Transverse colon (tissue), 4 donors: ENCODE data around the gene PTPRQ.

ENCODE experiments used
- CTCF ChIP-seq, 5 experiments: fragments of 200-600 bp in 3 of 5; fragments of 450-650 bp in 2 of 5; sonication (generic) in 3 of 5; IDR thresholded peaks; 1 replicate in 2 of 5; 2 replicates in 3 of 5; pipeline ENCODE4 v1.5.1; 2016 to 2017; ENCODE audit warnings: antibody characterized with exemption in 5 of 5, inconsistent platforms in 3 of 5, mild to moderate bottlenecking in 2 of 5, moderate library complexity in 1 of 5
- POLR2A ChIP-seq: fragments of 450-650 bp; IDR thresholded peaks from one replicate; pipeline ENCODE4 v1.6.1; 2016; ENCODE audit warnings: antibody characterized with exemption, mild to moderate bottlenecking, moderate library complexity
- POLR2AphosphoS5 ChIP-seq, 3 donors: sonication (generic); formaldehyde crosslinking; IDR thresholded peaks; one replicate each; pipeline ENCODE4 v1.6.1; 2016; ENCODE audit warnings: antibody characterized with exemption in 3 of 3

DNA sequence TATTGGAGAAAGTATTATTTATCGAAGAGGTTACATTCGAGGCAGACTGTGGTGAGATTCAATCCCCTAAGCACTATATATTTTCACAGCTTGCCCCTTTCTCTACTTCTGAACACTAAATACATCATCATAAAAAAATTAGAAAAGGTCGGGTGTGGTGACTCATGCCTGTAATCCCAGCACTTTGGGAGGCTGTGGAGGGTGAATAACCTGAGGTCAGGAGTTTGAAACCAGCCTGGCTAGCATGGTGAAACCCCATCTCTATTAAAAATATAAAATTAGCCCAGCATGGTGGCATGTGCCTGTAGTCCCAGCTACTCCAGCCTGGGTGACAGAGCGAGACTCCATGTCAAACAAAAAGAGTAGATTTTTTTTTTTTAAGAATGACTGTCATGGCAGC lies 192.8 kb downstream of the PTPRQ start:
- TF ChIP-seq CTCF (IDR thresholded peaks at IDR 0.05) (no peak), POLR2A (no peak), POLR2AphosphoS5 (IDR thresholded peaks at IDR 0.05) (no peak)
